K562 (cell line): ENCODE data around the gene SYNCRIP. TPM values are rescaled to one million over a fixed set of nuclear protein-coding genes. Genes with fewer than 3 reads are reported as not detected.
A peak's percentile ranks its signal among the peaks of the same experiment; 100 is the strongest.

ENCODE experiments used
- ATAC-seq: fragments of 200-7000 bp; cut with Tn5 transposase; 3 replicates; pipeline ENCODE4 v1.9.1; 2020; ENCODE audit warnings: moderate library complexity
- BruUV-seq: library from RNA; stranded (reverse); fragments of 400-500 nt; replicated peaks from 2 replicates; lab custom pipeline; 2021; lab: Mats Ljungman, UMichigan
- CTCF ChIA-PET: fragments of 300-600 bp; formaldehyde crosslinking; extraction: SDS; loops from one replicate; lab custom pipeline; 2021; ENCODE audit warnings: low intra/inter-chr PET ratio; lab: Yijun Ruan, JAX
- POLR2A ChIA-PET: fragments of 300-600, 350-650 bp; sonication (Branson Sonifier 250); formaldehyde crosslinking; extraction: SDS; loops from one replicate; lab custom pipeline; 2021; ENCODE audit warnings: antibody characterized with exemption, inconsistent platforms; lab: Yijun Ruan, JAX
- DNase-seq, 4 experiments: peaks; one replicate each; pipeline versions ENCODE4 v3.0.0 to v3.0.0-alpha.2; 2011 to 2018; ENCODE audit warnings: low spot score in 3 of 4, mixed read lengths in 3 of 4; ENCODE audit errors: extremely low read depth in 1 of 4
- FAIRE-seq: peaks from 2 replicates; lab custom pipeline; 2011; peaks lifted over from hg19 to GRCh38; lab: Jason Lieb, UNC
- H2AFZ ChIP-seq: 2 replicates; pipeline ENCODE4 v1.6.0; 2011; ENCODE audit warnings: low read depth, low read length, control low read depth, inconsistent platforms
- H3K27ac ChIP-seq: fragments of 200-600 bp; 3 replicates; pipeline ENCODE4 v1.8.0; 2011; ENCODE audit warnings: low read depth, mild to moderate bottlenecking, control low read depth, inconsistent platforms, low read length, moderate library complexity, mixed read lengths; ENCODE audit errors: extremely low read depth
- H3K27me3 ChIP-seq, 2 experiments: fragments of 300-600 bp in 1 of 2; 2 replicates in 1 of 2; 3 replicates in 1 of 2; pipeline versions ENCODE4 v1.6.0 to v1.8.0; 2011; ENCODE audit warnings: inconsistent platforms in 2 of 2, low read length in 2 of 2, mild to moderate bottlenecking in 1 of 2, mixed read lengths in 1 of 2, moderate library complexity in 1 of 2; ENCODE audit not compliant: control insufficient read depth in 2 of 2, insufficient read depth in 2 of 2
- H3K36me3 ChIP-seq: fragments of 300-600 bp; 3 replicates; pipeline ENCODE4 v1.8.0; 2011; ENCODE audit warnings: mild to moderate bottlenecking, low read length, inconsistent platforms; ENCODE audit not compliant: control insufficient read depth, insufficient read depth
- H3K4me1 ChIP-seq, 2 experiments: fragments of 200-600 bp in 1 of 2; replicated peaks in 1 of 2; 2 replicates in 1 of 2; 3 replicates in 1 of 2; pipeline versions ENCODE4 v1.5.1 to v1.8.0; 2011; ENCODE audit warnings: inconsistent platforms in 2 of 2, low read length in 2 of 2, mild to moderate bottlenecking in 1 of 2, mixed read lengths in 1 of 2, moderate library complexity in 1 of 2; ENCODE audit not compliant: control insufficient read depth in 2 of 2, insufficient read depth in 2 of 2
- H3K4me2 ChIP-seq: 2 replicates; pipeline ENCODE4 v1.6.1; 2011; ENCODE audit warnings: low read length, control low read depth, inconsistent platforms, mixed read lengths; ENCODE audit not compliant: insufficient read depth
- H3K4me3 ChIP-seq: fragments of 200-600 bp; sonication (generic), shearing (Covaris generic); 2 replicates; pipeline ENCODE4 v1.5.1; 2016; ENCODE audit warnings: control low read depth, inconsistent platforms
- H3K79me2 ChIP-seq: fragments of 200-600 bp; 3 replicates; pipeline ENCODE4 v1.8.0; 2011; ENCODE audit warnings: low read length, inconsistent platforms; ENCODE audit not compliant: control insufficient read depth, insufficient read depth
- H3K9ac ChIP-seq, 2 experiments: 2 replicates each; pipeline versions ENCODE4 v1.6.0 to v1.6.1; 2011; ENCODE audit warnings: low read depth in 2 of 2, low read length in 2 of 2, control low read depth in 1 of 2, inconsistent platforms in 1 of 2, mild to moderate bottlenecking in 1 of 2, mixed read lengths in 1 of 2; ENCODE audit not compliant: insufficient read depth in 1 of 2
- H3K9me1 ChIP-seq: one replicate; pipeline ENCODE4 v1.6.0; 2011; ENCODE audit warnings: inconsistent platforms, mild to moderate bottlenecking, low read length, moderate library complexity; ENCODE audit not compliant: control insufficient read depth, insufficient read depth
- H3K9me3 ChIP-seq: replicated peaks from 2 replicates; pipeline ENCODE4 v1.5.1; 2011; ENCODE audit warnings: low read depth, low read length, inconsistent platforms; ENCODE audit not compliant: control insufficient read depth, insufficient read depth
- H4K20me1 ChIP-seq: replicated peaks from 2 replicates; pipeline ENCODE4 v1.6.1; 2011; ENCODE audit warnings: low read length, inconsistent platforms, mixed read lengths; ENCODE audit not compliant: control insufficient read depth, insufficient read depth
- FOXA1 ChIP-seq: fragments of 450-650 bp; IDR thresholded peaks from 2 replicates; pipeline ENCODE4 v1.6.1; 2016; ENCODE audit warnings: mild to moderate bottlenecking, borderline replicate concordance
- MYBL2 ChIP-seq, 2 experiments: fragments of 450-650 bp in 1 of 2; sonication (generic) in 1 of 2; formaldehyde crosslinking in 1 of 2; IDR thresholded peaks; 2 replicates each; pipeline versions ENCODE4 v1.6.1 to v1.8.1; 2017 to 2022; ENCODE audit warnings: borderline replicate concordance in 1 of 2, inconsistent platforms in 1 of 2, low read depth in 1 of 2, mild to moderate bottlenecking in 1 of 2, missing genetic modification reagents in 1 of 2, moderate library complexity in 1 of 2
- NCOA2 ChIP-seq, 2 experiments: fragments of 450-650 bp; IDR thresholded peaks; 2 replicates each; pipeline ENCODE4 v1.6.1; 2018; ENCODE audit warnings: mild to moderate bottlenecking in 2 of 2, moderate library complexity in 1 of 2; ENCODE audit not compliant: partially characterized antibody in 2 of 2
- POLR2A ChIP-seq: fragments of 450-650 bp; conservative IDR thresholded peaks from 2 replicates; pipeline ENCODE4 v1.6.1; 2016
- POLR2G ChIP-seq: fragments of 200-400 bp; formaldehyde crosslinking; IDR thresholded peaks from 2 replicates; pipeline ENCODE4 v1.6.1; 2017; ENCODE audit warnings: low read depth, mild to moderate bottlenecking, antibody characterized with exemption, low read length, moderate library complexity
- RBM22 ChIP-seq: fragments of 200-400 bp; formaldehyde crosslinking; IDR thresholded peaks from 2 replicates; pipeline ENCODE4 v1.6.1; 2018; ENCODE audit warnings: low read length, low read depth; ENCODE audit not compliant: poor library complexity, severe bottlenecking
- RFX1 ChIP-seq: fragments of 450-650 bp; IDR thresholded peaks from 2 replicates; pipeline ENCODE4 v1.6.1; 2016; ENCODE audit warnings: mild to moderate bottlenecking, moderate library complexity
- ZNF398 ChIP-seq: fragments of 250-450 bp; sonication (Bioruptor Pico); IDR thresholded peaks from 2 replicates; pipeline ENCODE4 v1.8.0; 2021; ENCODE audit warnings: moderate library complexity, mild to moderate bottlenecking, inconsistent platforms
- WGBS: fragments of 100-300 bp; shearing (Covaris generic); methylation state at CpG from one replicate; pipeline ENCODE4 v1.1.6; 2016; ENCODE audit warnings: low coverage, mixed read lengths; ENCODE audit not compliant: insufficient coverage; ENCODE audit errors: missing lambda C conversion rate; 5-methylcytosine and 5-hydroxymethylcytosine counted together
- in situ Hi-C: fragments of 300-500 bp; cut with MboI; formaldehyde crosslinking; loops from 4 replicates; pipeline ENCODE4 v1.15.0; 2018; ENCODE audit warnings: inconsistent platforms, mixed read lengths
- intact Hi-C: fragments of 100-400 bp; cut with micrococcal nuclease; formaldehyde crosslinking; loops from 2 replicates; pipeline ENCODE4 v1.14.2; 2022
- polyA plus RNA-seq, 8 experiments: library from polyadenylated mRNA; depleted of rRNA in 4 of 8; stranded (reverse) in 5 of 8; unstranded in 3 of 8; fragments of >200 nt; fragmentation: Nextera tagmentation in 2 of 8; fragmentation: Illumina TruSeq in 1 of 8; extraction: Ambion mirVana in 2 of 8; extraction: Trizol in 1 of 8; gene quantifications; 2 replicates each; pipeline versions ENCODE4 v1.2.1 to v1.2.3, GENCODE V29; 2011 to 2014; ENCODE audit warnings: inconsistent platforms in 1 of 8, missing spikeins in 1 of 8
- total RNA-seq, 7 experiments: library from RNA; depleted of rRNA in 6 of 7; stranded (reverse); fragments of >200 nt in 6 of 7; fragmentation: Illumina TruSeq in 2 of 7; extraction: Trizol in 2 of 7; gene quantifications; 2 replicates each; pipeline versions ENCODE4 v1.2.1 to v1.2.3, GENCODE V29; 2011 to 2021; ENCODE audit warnings: low replicate concordance in 1 of 7
- TF ChIP-seq, protein P1 (sequence below): sonication (generic); formaldehyde crosslinking; IDR thresholded peaks from 2 replicates; pipeline ENCODE4 v1.8.1; 2023; ENCODE audit warnings: mild to moderate bottlenecking, missing genetic modification reagents

SYNCRIP gene
- total and polyA plus RNA-seq, 9 of the 15 experiments (the other 6 are each of a cell fraction or from before 2014, with no cell fraction given): 46.5 to 295 (median 140) TPM

DNA sequence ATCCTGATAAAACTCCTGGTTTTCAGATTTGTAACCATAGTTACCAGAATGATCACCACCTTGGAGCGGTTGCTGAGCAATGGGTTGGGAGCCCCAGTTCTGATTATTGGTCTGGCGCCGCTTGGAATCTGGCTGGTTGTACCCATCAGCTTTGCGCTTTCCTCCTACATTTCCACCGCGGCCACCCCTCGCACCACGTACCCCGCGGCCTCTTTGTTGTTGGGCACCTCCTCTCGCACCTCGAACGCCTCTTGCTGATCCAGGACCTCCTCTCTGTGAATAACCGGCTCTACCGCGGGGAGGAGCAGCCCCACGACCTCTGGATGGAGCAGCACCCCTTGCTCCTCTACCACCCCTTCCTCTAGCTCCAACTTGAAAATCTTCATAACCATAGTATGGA, 27.9 kb downstream of the SYNCRIP start:
- Histone ChIP-seq H3K4me3 (no peak overlapping the region), H3K27me3 (no peaks in the 10 kb centered on the region), H3K9ac (no peak overlapping the region), H3K9me1 (no peaks in the 10 kb centered on the region), H3K79me2 (peaks cover 57% of the 10 kb centered on the region), H3K36me3 (peaks cover 100% of the 10 kb centered on the region), H2AFZ (no peak overlapping the region), H4K20me1 (no peaks in the 10 kb centered on the region), H3K9me3 (no peaks in the 10 kb centered on the region), H3K27ac (no peak overlapping the region), H3K4me1 (no peaks in the 10 kb centered on the region), H3K4me2 (no peak overlapping the region)
- TF ChIP-seq POLR2G: peak; percentile 51; the same call in 1 of the 2 replicates
- no peak for TF ChIP-seq ZNF398 (CRISPR knock-in tag)
- peak; percentile 54 for TF ChIP-seq RFX1
- TF ChIP-seq, protein P1, sequence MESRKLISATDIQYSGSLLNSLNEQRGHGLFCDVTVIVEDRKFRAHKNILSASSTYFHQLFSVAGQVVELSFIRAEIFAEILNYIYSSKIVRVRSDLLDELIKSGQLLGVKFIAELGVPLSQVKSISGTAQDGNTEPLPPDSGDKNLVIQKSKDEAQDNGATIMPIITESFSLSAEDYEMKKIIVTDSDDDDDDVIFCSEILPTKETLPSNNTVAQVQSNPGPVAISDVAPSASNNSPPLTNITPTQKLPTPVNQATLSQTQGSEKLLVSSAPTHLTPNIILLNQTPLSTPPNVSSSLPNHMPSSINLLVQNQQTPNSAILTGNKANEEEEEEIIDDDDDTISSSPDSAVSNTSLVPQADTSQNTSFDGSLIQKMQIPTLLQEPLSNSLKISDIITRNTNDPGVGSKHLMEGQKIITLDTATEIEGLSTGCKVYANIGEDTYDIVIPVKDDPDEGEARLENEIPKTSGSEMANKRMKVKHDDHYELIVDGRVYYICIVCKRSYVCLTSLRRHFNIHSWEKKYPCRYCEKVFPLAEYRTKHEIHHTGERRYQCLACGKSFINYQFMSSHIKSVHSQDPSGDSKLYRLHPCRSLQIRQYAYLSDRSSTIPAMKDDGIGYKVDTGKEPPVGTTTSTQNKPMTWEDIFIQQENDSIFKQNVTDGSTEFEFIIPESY (CRISPR knock-in tag): 0 out of 2 replicates have a peak, but pooled peaks have one; percentile 14
- no peak for TF ChIP-seq NCOA2 (IDR thresholded peaks at IDR 0.05; ENCODE audit: partially characterized antibody in 2 of 2)
- TF ChIP-seq MYBL2 (IDR thresholded peaks at IDR 0.05; ENCODE audit: low read depth): no peak
- TF ChIP-seq MYBL2 (CRISPR knock-in tag; IDR thresholded peaks at IDR 0.05; ENCODE audit: borderline replicate concordance): no peak
- peak; percentile 43 for TF ChIP-seq RBM22
- no peak for TF ChIP-seq FOXA1
- TF ChIP-seq POLR2A: peak; percentile 55; the same call in 1 of the 2 replicates
- ChIA-PET CTCF (no interaction called here), POLR2A (interaction anchor here (1.0 kb wide), 1 partner anchor 25 kb away, joined by 4 read pairs; no protein-coding TSS in a partner anchor)
- intact Hi-C loops: no loop called here
- 91% methylated on average over 14 of the region's 17 CpGs for WGBS
- FAIRE-seq: no peak
- ATAC-seq: peak; percentile 14; the same call in 1 of the 3 replicates
- no peak for DNase-seq
- in situ Hi-C loops: no loop called here
- no TSS peak for BruUV-seq
